Brain microvascular endothelial cell (primary cell): Measurements from ENCODE around the gene CMBL.

ENCODE experiments used
- DNase-seq: peaks from one replicate; pipeline ENCODE4 v3.0.0-alpha.2; 2020
- H3K27ac ChIP-seq: fragments of 250-450 bp; sonication (Bioruptor Pico); 2 replicates; pipeline ENCODE4 v1.5.1; 2020; ENCODE audit warnings: mild to moderate bottlenecking, moderate library complexity
- H3K27me3 ChIP-seq: fragments of 250-450 bp; sonication (Bioruptor Pico); replicated peaks from 2 replicates; pipeline ENCODE4 v1.5.1; 2020; ENCODE audit warnings: mild to moderate bottlenecking
- H3K36me3 ChIP-seq: fragments of 250-450 bp; sonication (Bioruptor Pico); replicated peaks from 2 replicates; pipeline ENCODE4 v1.5.1; 2020; ENCODE audit warnings: mild to moderate bottlenecking
- H3K4me3 ChIP-seq: 2 replicates; pipeline ENCODE4 v1.5.1; 2011; ENCODE audit warnings: low read depth, mild to moderate bottlenecking, control low read depth, low read length, moderate library complexity
- in situ Hi-C: cut with HindIII; loops from 2 replicates; pipeline ENCODE4 v1.10.0; 2017; ENCODE audit warnings: low sequenced_read_pairs, low pct_ligation_motif_present
- TF ChIP-seq, protein P1 (sequence below): IDR thresholded peaks from 2 replicates; pipeline ENCODE4 v1.5.1; 2011; ENCODE audit warnings: low read depth, mild to moderate bottlenecking, moderate library complexity, low read length, control low read depth, inconsistent platforms; ENCODE audit errors: missing control alignments

The CMBL gene

DNA sequence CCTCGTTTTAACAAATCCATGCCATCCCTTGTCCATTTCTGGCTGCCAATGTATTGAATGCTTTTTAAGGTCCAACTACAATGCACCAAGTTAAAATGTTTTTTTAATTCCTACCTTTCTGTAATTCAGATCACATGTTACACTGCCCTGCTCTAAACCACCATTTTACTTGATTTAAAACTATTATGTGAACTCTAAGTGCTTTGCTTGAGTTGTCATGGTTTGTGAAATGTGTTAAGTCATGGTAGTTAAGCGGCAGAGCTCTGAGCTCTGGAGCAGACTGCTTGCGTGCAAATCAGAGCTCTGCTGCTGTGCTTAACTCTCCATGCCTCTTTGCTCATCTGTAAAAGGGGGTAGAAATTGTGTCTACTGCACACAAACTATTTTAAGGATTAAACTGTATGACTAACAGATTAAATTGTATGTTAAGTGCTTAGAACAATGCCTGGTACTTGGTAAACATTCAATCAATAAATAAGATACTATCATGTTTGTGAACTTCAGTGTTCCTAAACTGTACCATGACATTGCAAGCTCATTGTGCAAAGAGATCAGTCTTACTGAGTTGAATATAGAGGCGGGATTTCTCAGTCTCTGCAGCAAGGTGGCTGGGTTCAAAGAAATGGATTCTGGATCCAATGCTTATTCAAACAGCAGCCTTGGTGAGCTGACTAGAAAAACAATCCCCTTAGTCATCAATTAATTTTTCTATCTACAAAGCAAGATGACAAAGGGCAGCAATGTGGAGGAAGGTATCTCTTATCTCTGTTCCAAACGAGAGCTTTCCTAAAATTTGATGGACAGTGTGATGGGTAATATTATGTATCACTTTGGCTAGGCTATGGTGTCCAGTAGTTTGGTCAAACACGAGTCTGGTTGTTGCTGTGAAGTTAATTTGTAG is 16.1 kb upstream of the CMBL start:
- in situ Hi-C loops: no loop called here
- TF ChIP-seq, protein P1, sequence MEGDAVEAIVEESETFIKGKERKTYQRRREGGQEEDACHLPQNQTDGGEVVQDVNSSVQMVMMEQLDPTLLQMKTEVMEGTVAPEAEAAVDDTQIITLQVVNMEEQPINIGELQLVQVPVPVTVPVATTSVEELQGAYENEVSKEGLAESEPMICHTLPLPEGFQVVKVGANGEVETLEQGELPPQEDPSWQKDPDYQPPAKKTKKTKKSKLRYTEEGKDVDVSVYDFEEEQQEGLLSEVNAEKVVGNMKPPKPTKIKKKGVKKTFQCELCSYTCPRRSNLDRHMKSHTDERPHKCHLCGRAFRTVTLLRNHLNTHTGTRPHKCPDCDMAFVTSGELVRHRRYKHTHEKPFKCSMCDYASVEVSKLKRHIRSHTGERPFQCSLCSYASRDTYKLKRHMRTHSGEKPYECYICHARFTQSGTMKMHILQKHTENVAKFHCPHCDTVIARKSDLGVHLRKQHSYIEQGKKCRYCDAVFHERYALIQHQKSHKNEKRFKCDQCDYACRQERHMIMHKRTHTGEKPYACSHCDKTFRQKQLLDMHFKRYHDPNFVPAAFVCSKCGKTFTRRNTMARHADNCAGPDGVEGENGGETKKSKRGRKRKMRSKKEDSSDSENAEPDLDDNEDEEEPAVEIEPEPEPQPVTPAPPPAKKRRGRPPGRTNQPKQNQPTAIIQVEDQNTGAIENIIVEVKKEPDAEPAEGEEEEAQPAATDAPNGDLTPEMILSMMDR: no peak
- DNase-seq: no peak

DNA sequence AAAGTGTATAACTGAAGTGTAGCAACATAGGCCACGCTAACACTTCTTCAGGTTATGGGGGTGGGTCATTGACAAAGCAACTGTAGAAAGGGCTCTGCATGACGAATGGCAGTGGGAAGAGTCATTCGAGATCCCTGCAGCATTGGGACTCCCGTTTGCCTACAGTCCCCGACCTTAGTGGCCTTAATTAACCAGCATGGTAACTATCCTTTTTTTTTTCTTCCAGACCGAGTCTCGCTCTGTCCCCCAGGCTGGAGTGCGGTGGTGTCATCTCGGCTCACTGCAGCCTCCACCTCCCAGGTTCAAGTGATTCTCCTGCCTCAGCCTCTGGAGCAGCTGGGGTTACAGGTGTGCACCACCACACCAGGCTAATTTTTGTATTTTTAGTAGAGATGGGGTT is 14.2 kb upstream of the CMBL start:
- no peak for DNase-seq
- Histone ChIP-seq H3K4me3 (no peak overlapping the region), H3K27me3 (no peaks in the 10 kb centered on the region), H3K27ac (no peak overlapping the region), H3K36me3 (no peaks in the 10 kb centered on the region)
- TF ChIP-seq, protein P1: no peak
- in situ Hi-C loops: no loop called here

More for the DNA sequence above, 16.1 kb upstream of the CMBL start:
- no peak overlapping the region for H3K27ac ChIP-seq
- no peak overlapping the region for H3K4me3 ChIP-seq
- no peaks in the 10 kb centered on the region for H3K36me3 ChIP-seq
- H3K27me3 ChIP-seq: no peaks in the 10 kb centered on the region

DNA sequence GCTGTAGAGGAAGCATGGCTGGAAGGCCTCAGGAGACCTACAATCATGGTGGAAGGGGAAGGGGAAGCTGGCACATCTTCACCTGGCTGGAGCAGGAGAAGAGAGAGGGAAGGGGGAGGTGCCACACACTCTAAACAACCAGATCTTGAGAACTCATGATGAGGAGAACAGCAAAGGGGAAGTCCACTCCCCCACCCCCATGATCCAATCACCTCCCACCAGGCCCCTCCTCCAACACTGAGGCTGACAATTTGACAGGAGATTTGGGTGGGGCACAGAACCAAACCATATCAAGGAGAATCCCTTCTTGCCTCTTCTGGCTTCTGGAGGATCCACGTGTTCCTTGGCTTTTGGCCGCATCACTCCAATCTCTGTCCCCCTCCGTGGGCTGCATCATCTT is 13.1 kb upstream of the CMBL start:
- H3K27ac ChIP-seq: no peak overlapping the region
- H3K36me3 ChIP-seq: no peaks in the 10 kb centered on the region
- H3K27me3 ChIP-seq: no peaks in the 10 kb centered on the region
- TF ChIP-seq, protein P1: no peak
- no peak for DNase-seq
- in situ Hi-C loops: no loop called here
- H3K4me3 ChIP-seq: no peak overlapping the region

DNA sequence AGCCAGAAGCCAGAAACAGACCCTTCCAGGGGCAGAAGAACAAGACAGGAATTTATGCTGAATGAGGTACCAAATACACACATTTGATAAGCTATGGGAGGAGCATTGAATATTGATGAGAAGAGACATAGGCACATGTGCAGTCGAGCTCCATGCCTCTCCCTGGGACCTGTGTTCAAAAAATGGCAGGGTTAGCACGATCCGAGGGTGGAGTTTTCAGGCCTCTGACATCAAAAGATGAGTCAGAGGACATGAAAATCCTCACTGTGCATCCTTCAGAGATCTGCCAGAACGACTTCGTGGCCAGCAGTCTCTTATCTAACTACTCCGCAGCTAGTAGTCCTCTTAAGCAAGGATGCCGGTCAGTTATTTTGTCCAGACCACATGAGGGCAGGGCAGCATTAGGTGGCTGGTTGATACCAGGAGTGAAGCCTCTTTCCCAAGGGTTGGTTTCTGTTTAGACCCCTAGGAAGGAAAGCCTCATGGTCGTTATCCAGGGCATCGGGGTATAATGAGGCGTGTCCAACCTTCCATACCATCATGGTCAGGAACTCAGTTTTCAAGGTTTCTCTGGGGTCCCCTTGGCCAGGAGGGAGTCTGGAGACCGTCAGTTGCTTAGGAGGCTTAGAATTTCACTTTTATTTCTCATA is 11.6 kb upstream of the CMBL start:
- Histone ChIP-seq H3K36me3 (no peaks in the 10 kb centered on the region), H3K27ac (no peak overlapping the region), H3K4me3 (no peak overlapping the region), H3K27me3 (no peaks in the 10 kb centered on the region)
- TF ChIP-seq, protein P1: peak; percentile 19
- in situ Hi-C loops: no loop called here
- peak; percentile 60 for DNase-seq

DNA sequence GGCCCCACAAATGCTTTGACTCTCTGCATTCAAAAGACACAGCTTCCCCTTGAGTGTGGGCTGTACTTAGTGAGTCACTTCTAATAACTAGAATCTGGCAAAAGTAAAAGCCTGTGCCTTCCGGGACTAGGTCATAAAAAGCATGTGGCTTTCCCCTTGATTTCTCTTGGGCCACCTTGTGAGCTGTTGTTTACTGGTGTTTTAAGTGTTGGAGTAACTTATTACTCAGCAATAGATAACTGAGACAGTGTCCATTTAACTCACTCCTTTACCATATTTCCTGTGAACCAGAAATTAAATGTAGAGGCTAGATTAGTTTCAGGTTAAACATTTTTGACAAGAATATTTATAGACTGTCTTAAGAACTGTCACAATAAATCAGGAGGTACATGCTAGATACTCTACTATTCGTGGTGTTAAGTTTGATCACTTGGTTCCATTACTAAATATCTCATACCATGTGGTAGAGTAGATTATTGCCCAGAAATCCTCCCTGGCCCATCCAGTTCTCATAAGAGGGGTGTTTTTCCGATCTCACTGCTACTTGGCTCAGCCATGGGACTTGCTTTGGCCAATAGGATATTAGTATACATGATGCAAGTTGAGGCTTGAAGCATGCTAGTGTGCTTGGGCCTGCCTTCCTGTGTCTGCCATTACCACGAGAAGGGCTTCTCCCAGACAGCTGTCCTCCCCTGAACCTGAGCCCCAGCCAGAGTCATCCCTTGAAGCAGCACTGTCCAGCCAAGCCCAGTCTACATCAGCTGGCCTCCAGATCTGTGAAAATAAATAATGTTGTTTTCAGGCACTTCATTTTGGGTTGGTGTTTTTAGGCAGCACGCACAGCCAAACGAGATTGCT is 10.4 kb upstream of the CMBL start:
- in situ Hi-C loops: no loop called here
- TF ChIP-seq, protein P1: no peak

More for the DNA sequence above, 10.4 kb upstream of the CMBL start:
- H3K36me3 ChIP-seq: no peaks in the 10 kb centered on the region
- no peak for DNase-seq
- H3K4me3 ChIP-seq: no peak overlapping the region
- no peak overlapping the region for H3K27ac ChIP-seq
- no peaks in the 10 kb centered on the region for H3K27me3 ChIP-seq
